A673 (cell line): ENCODE data around the gene PLET1. TPM values are rescaled to one million over a fixed set of nuclear protein-coding genes. Genes with fewer than 3 reads are reported as not detected.

Experiments
- BruUV-seq: library from RNA; stranded (reverse); fragments of 400-500 nt; replicated peaks from 2 replicates; lab custom pipeline; 2021; lab: Mats Ljungman, UMichigan
- CTCF ChIA-PET: fragments of 300-600 bp; sonication (Branson Sonifier 250); formaldehyde crosslinking; loops from one replicate; lab custom pipeline; 2022; ENCODE audit warnings: antibody characterized with exemption; lab: Charles Lee
- POLR2A ChIA-PET: fragments of 300-600 bp; sonication (Branson Sonifier 250); formaldehyde crosslinking; loops from one replicate; lab custom pipeline; 2022; ENCODE audit warnings: antibody characterized with exemption; ENCODE audit not compliant: low non-redundant PET; lab: Charles Lee
- DNase-seq: peaks from one replicate; pipeline ENCODE4 v3.0.0-alpha.2; 2015; ENCODE audit warnings: low spot score
- H3K27ac ChIP-seq: fragments of 200-600 bp; sonication (generic); 2 replicates; pipeline ENCODE4 v1.5.1; 2016; ENCODE audit warnings: mixed run types, low read depth, mild to moderate bottlenecking, mixed read lengths, antibody characterized with exemption, low read length; ENCODE audit not compliant: poor library complexity, severe bottlenecking
- H3K27me3 ChIP-seq: fragments of 200-600 bp; sonication (generic); replicated peaks from 2 replicates; pipeline ENCODE4 v1.6.1; 2017; ENCODE audit warnings: mixed run types, low read depth, mild to moderate bottlenecking, mixed read lengths, antibody characterized with exemption, low read length; ENCODE audit not compliant: insufficient read depth, poor library complexity
- H3K36me3 ChIP-seq: fragments of 200-600 bp; sonication (generic); 2 replicates; pipeline ENCODE4 v1.6.1; 2016; ENCODE audit warnings: mixed run types, mild to moderate bottlenecking, mixed read lengths, antibody characterized with exemption, low read length; ENCODE audit not compliant: insufficient read depth, poor library complexity, severe bottlenecking
- H3K4me1 ChIP-seq: fragments of 200-600 bp; sonication (generic); 2 replicates; pipeline ENCODE4 v1.6.1; 2017; ENCODE audit warnings: mixed run types, mild to moderate bottlenecking, mixed read lengths, antibody characterized with exemption, low read length; ENCODE audit not compliant: insufficient read depth, poor library complexity, severe bottlenecking
- H3K4me3 ChIP-seq: fragments of 200-600 bp; sonication (generic); 2 replicates; pipeline ENCODE4 v1.5.1; 2016; ENCODE audit warnings: low read depth, mixed run types, mild to moderate bottlenecking, mixed read lengths, low read length; ENCODE audit not compliant: poor library complexity, severe bottlenecking
- H3K9me3 ChIP-seq: fragments of 200-600 bp; sonication (generic); 2 replicates; pipeline ENCODE4 v1.6.1; 2016; ENCODE audit warnings: mixed run types, low read depth, mild to moderate bottlenecking, mixed read lengths, antibody characterized with exemption, low read length; ENCODE audit not compliant: poor library complexity, severe bottlenecking
- EZH2 ChIP-seq: fragments of 200-600 bp; sonication (generic); IDR thresholded peaks from 2 replicates; pipeline ENCODE4 v1.6.1; 2017; ENCODE audit warnings: borderline replicate concordance, low read depth, mild to moderate bottlenecking, mixed read lengths, antibody characterized with exemption, low read length; ENCODE audit not compliant: poor library complexity, severe bottlenecking
- intact Hi-C: fragments of 100-400 bp; cut with micrococcal nuclease; formaldehyde crosslinking; loops from one replicate; pipeline ENCODE4 v1.10.0; 2022; ENCODE audit not compliant: unreplicated experiment
- total RNA-seq: library from RNA; stranded (reverse); gene quantifications from 2 replicates; pipeline ENCODE4 v1.2.3, GENCODE V29; 2021
- TF ChIP-seq, protein P1 (sequence below): fragments of 300-800, 200-600 bp; sonication (generic); conservative IDR thresholded peaks from 2 replicates; pipeline ENCODE4 v1.5.1; 2017; ENCODE audit warnings: low read depth, mild to moderate bottlenecking, antibody characterized with exemption, low read length, moderate library complexity, mixed read lengths

The PLET1 gene
- total RNA-seq, 1 experiment from 2014 or later, result not detected

DNA sequence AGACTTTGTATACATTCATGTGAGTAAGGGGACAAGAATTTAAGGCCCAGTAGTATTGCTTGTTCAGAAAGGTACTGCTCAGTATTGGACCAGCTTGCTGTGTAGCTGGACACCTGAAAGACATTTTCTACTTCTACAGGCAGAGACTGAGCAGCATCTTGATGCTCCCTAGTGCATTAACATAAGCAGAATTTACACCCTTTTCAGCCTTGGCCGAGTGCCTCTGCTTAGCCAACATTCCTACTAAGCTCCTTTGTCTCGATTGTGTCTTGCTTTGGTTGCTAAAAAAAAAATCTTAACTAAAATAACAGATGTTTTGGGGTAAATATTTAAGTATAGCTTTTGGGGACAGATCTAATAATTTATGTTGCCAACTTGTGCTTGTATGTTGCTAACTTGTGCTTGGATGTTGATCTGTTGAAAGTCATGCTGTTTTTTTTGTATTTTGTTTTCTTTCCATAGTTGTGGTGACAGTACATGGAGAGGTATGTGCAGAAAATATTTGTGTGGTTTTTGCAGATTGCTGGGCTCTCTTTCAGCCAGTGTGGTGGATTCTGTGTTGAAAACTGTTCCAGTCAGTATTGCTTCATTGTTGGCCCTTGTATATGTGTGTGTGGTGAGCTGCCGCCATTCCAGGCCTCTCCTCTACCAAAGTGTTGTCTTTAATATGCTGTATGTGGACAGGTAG is 30.8 kb downstream of the PLET1 start:
- H3K9me3 ChIP-seq, result no peaks in the 10 kb centered on the region
- H3K27ac ChIP-seq, result no peak overlapping the region
- POLR2A ChIA-PET, result no interaction called here
- intact Hi-C loops, result loop anchor here (10.0 kb wide), 1 partner anchor 325 kb away; no protein-coding TSS in a partner anchor
- TF ChIP-seq, protein P1, sequence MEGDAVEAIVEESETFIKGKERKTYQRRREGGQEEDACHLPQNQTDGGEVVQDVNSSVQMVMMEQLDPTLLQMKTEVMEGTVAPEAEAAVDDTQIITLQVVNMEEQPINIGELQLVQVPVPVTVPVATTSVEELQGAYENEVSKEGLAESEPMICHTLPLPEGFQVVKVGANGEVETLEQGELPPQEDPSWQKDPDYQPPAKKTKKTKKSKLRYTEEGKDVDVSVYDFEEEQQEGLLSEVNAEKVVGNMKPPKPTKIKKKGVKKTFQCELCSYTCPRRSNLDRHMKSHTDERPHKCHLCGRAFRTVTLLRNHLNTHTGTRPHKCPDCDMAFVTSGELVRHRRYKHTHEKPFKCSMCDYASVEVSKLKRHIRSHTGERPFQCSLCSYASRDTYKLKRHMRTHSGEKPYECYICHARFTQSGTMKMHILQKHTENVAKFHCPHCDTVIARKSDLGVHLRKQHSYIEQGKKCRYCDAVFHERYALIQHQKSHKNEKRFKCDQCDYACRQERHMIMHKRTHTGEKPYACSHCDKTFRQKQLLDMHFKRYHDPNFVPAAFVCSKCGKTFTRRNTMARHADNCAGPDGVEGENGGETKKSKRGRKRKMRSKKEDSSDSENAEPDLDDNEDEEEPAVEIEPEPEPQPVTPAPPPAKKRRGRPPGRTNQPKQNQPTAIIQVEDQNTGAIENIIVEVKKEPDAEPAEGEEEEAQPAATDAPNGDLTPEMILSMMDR, result no peak
- no peak for TF ChIP-seq EZH2
- no TSS peak for BruUV-seq
- DNase-seq, result no peak
- CTCF ChIA-PET, result no interaction called here
- no peak overlapping the region for H3K4me3 ChIP-seq
- H3K36me3 ChIP-seq, result peaks cover 49% of the 10 kb centered on the region
- H3K27me3 ChIP-seq, result no peaks in the 10 kb centered on the region
- peaks cover 16% of the 10 kb centered on the region for H3K4me1 ChIP-seq

DNA sequence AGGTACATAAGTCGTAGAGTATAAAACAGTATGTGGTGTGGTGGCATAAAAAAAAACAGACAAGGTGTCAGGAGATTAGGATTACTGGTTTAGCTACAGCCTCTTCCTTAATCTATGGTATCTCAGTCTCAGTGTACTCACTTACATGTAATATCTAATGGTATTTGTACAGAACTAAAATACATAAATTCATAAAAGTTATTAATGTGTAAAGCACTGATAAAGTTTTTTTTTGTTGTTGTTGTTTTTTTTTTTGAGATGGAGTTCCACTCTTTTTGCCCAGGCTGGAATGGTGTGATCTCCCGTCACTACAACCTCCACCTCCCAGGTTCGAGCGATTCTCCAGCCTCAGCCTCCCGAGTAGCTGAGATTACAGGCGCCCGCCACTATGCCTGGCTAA is 31.5 kb downstream of the PLET1 start:
- Histone ChIP-seq H3K4me1 (peaks cover 16% of the 10 kb centered on the region), H3K36me3 (peaks cover 49% of the 10 kb centered on the region), H3K27ac (no peak overlapping the region), H3K27me3 (no peaks in the 10 kb centered on the region), H3K4me3 (no peak overlapping the region), H3K9me3 (no peaks in the 10 kb centered on the region)
- no peak for DNase-seq
- BruUV-seq, result no TSS peak
- ChIA-PET CTCF (no interaction called here), POLR2A (no interaction called here)
- TF ChIP-seq, protein P1, result no peak
- no peak for TF ChIP-seq EZH2
- intact Hi-C loops, result loop anchor here (10.0 kb wide), 1 partner anchor 326 kb away; no protein-coding TSS in a partner anchor

DNA sequence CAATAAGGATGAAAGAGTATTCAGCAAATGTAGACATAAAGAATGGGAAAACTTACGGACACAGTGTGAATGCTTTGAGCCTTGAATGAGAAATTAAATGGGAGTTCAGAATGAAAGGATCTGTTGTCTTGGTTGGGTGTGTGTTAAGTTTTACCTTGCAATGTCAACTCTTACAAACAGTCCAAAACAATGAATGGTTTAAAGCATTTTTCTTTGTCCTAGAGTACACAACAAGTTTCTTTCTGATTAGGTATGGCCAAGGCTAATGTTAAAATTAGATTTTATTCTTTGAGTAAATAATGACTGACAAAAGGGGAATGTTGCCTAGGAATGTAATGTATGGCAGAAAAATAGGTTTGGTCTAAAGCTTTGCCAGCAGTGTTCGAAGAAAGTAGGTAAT is 32.0 kb downstream of the PLET1 start:
- peaks cover 45% of the 10 kb centered on the region for H3K36me3 ChIP-seq
- TF ChIP-seq, protein P1, result no peak
- TF ChIP-seq EZH2, result no peak
- BruUV-seq, result no TSS peak
- no peak overlapping the region for H3K4me3 ChIP-seq
- intact Hi-C loops, result loop anchor here (10.0 kb wide), 1 partner anchor 326 kb away; no protein-coding TSS in a partner anchor
- H3K27ac ChIP-seq, result no peak overlapping the region
- no peak for DNase-seq
- ChIA-PET POLR2A (no interaction called here), CTCF (no interaction called here)
- H3K9me3 ChIP-seq, result no peaks in the 10 kb centered on the region
- H3K27me3 ChIP-seq, result no peaks in the 10 kb centered on the region
- peaks cover 16% of the 10 kb centered on the region for H3K4me1 ChIP-seq
